Karpas-422 (cell line): Measurements from ENCODE around the gene KRT79. TPM values are rescaled to one million over a fixed set of nuclear protein-coding genes. Genes with fewer than 3 reads are reported as not detected.

Experiments used
- DNase-seq: peaks from one replicate; pipeline ENCODE4 v3.0.0-alpha.2; 2015
- H2AFZ ChIP-seq: fragments of 200-600 bp; sonication (generic); 2 replicates; pipeline ENCODE4 v1.6.1; 2014; ENCODE audit warnings: antibody characterized with exemption, low read length, mixed read lengths
- H3K27ac ChIP-seq: fragments of 200-600 bp; sonication (generic); 2 replicates; pipeline ENCODE4 v1.5.1; 2014; ENCODE audit warnings: mild to moderate bottlenecking, low read length, moderate library complexity
- H3K27me3 ChIP-seq: fragments of 200-600 bp; sonication (generic); 2 replicates; pipeline ENCODE4 v1.6.1; 2014; ENCODE audit warnings: low read length, mixed read lengths
- H3K36me3 ChIP-seq: fragments of 200-600 bp; sonication (generic); 2 replicates; pipeline ENCODE4 v1.6.1; 2014; ENCODE audit warnings: low read length, mixed read lengths; ENCODE audit not compliant: insufficient read depth
- H3K4me1 ChIP-seq: fragments of 200-600 bp; sonication (generic); 2 replicates; pipeline ENCODE4 v1.6.1; 2014; ENCODE audit warnings: mild to moderate bottlenecking, low read length, mixed read lengths
- H3K4me2 ChIP-seq: fragments of 200-600 bp; sonication (generic); 2 replicates; pipeline ENCODE4 v1.6.1; 2014; ENCODE audit warnings: low read length, low read depth, mild to moderate bottlenecking; ENCODE audit not compliant: poor library complexity, severe bottlenecking
- H3K4me3 ChIP-seq: fragments of 200-600 bp; sonication (generic); 2 replicates; pipeline ENCODE4 v1.5.1; 2014; ENCODE audit warnings: mild to moderate bottlenecking, antibody characterized with exemption, low read length, mixed read lengths
- H3K79me2 ChIP-seq: fragments of 200-600 bp; sonication (generic); 2 replicates; pipeline ENCODE4 v1.6.1; 2014; ENCODE audit warnings: mild to moderate bottlenecking, low read length, mixed read lengths
- H3K9ac ChIP-seq: fragments of 200-600 bp; sonication (generic); 2 replicates; pipeline ENCODE4 v1.6.0; 2014; ENCODE audit warnings: low read length
- H3K9me2 ChIP-seq: fragments of 200-600 bp; sonication (generic), shearing (Covaris generic); replicated peaks from 2 replicates; pipeline ENCODE4 v1.6.0; 2014; ENCODE audit warnings: mild to moderate bottlenecking, low read length, moderate library complexity; ENCODE audit not compliant: insufficient read depth
- H3K9me3 ChIP-seq: fragments of 300-700, 200-600 bp; sonication (generic); 2 replicates; pipeline ENCODE4 v1.6.1; 2014; ENCODE audit warnings: low read length, mixed read lengths
- H4K20me1 ChIP-seq: fragments of 200-600 bp; sonication (generic); 2 replicates; pipeline ENCODE4 v1.6.1; 2014; ENCODE audit warnings: mild to moderate bottlenecking, antibody characterized with exemption, low read length, low read depth; ENCODE audit not compliant: insufficient read depth
- total RNA-seq: library from RNA; depleted of rRNA; stranded (reverse); fragments of >200 nt; shearing (Covaris generic); gene quantifications from 2 replicates; pipeline ENCODE4 v1.2.3, GENCODE V29; 2014; ENCODE audit warnings: low replicate concordance

Gene KRT79
- total RNA-seq, 1 experiment from 2014 or later = not detected

- peaks cover 11% of the 10 kb centered on the region for H3K4me1 ChIP-seq
- H3K9me2 ChIP-seq = no peaks in the 10 kb centered on the region
- DNase-seq = no peak
- no peaks in the 10 kb centered on the region for H3K79me2 ChIP-seq
- H2AFZ ChIP-seq = no peak overlapping the region
- no peak overlapping the region for H3K4me2 ChIP-seq
- H3K36me3 ChIP-seq = no peaks in the 10 kb centered on the region
- no peak overlapping the region for H3K9ac ChIP-seq
- H3K27ac ChIP-seq = no peak overlapping the region
- no peaks in the 10 kb centered on the region for H3K9me3 ChIP-seq
- no peaks in the 10 kb centered on the region for H4K20me1 ChIP-seq
- no peaks in the 10 kb centered on the region for H3K27me3 ChIP-seq
- no peak overlapping the region for H3K4me3 ChIP-seq
Measured at GRCh38 chr12:52815161-52815560, 18.9 kb downstream of the KRT79 start.

DNA sequence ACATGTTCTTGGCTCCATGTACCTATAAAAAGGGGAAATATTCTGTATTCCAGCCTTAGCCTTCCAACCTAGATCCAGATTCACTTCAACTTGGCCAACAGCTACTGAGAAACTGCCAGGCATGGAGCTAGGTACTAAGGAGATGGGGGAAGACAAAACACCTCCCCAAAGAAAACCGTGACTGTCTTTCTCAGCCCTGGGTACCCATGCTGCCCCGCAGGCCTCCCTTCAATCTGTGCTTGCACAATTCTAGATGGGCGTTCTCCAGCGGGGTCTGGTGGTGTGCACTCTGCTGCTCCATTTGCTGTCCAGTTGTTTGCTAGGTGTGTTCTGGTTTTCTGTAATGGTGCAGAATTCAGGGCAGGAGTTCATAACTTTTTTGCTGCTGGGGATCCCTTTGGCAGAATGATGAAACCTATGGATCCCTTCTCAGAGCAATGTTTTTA is 19.4 kb downstream of the KRT79 start:
- Histone ChIP-seq H3K4me3 (no peak overlapping the region), H3K9me3 (no peaks in the 10 kb centered on the region), H3K4me2 (no peak overlapping the region), H3K27ac (no peak overlapping the region), H3K79me2 (no peaks in the 10 kb centered on the region), H3K9me2 (no peaks in the 10 kb centered on the region), H3K9ac (no peak overlapping the region), H3K4me1 (peaks cover 11% of the 10 kb centered on the region), H3K27me3 (no peaks in the 10 kb centered on the region), H4K20me1 (no peaks in the 10 kb centered on the region), H3K36me3 (no peaks in the 10 kb centered on the region), H2AFZ (no peak overlapping the region)
- no peak for DNase-seq

- H3K27me3 ChIP-seq = no peaks in the 10 kb centered on the region
- DNase-seq = no peak
- H2AFZ ChIP-seq = no peak within 1 kb of the TSS
- no peaks in the 10 kb centered on the region for H3K79me2 ChIP-seq
- no peaks in the 10 kb centered on the region for H3K9me3 ChIP-seq
- no peak within 1 kb of the TSS for H3K4me3 ChIP-seq
- H4K20me1 ChIP-seq = no peaks in the 10 kb centered on the region
- no peak within 1 kb of the TSS for H3K4me2 ChIP-seq
- H3K9me2 ChIP-seq = no peaks in the 10 kb centered on the region
- H3K4me1 ChIP-seq = peaks cover 11% of the 10 kb centered on the region
- H3K27ac ChIP-seq = no peak within 1 kb of the TSS
- H3K9ac ChIP-seq = no peak within 1 kb of the TSS
- no peaks in the 10 kb centered on the region for H3K36me3 ChIP-seq
Measured at GRCh38 chr12:52813885-52814709, 20.0 kb downstream of the KRT79 start, which contains the start of gene KRT4. Gene KRT4, minus strand, starts transcription at chr12:52814116. Its CDS starts 58 bp downstream, at chr12:52814058.

- Histone ChIP-seq H3K27me3 (no peaks in the 10 kb centered on the region), H3K36me3 (no peaks in the 10 kb centered on the region), H3K9me3 (no peaks in the 10 kb centered on the region), H3K4me3 (no peak overlapping the region), H2AFZ (no peak overlapping the region), H3K79me2 (no peaks in the 10 kb centered on the region), H3K27ac (no peak overlapping the region), H3K9ac (no peak overlapping the region), H3K9me2 (no peaks in the 10 kb centered on the region), H3K4me2 (no peak overlapping the region), H4K20me1 (no peaks in the 10 kb centered on the region), H3K4me1 (peaks cover 11% of the 10 kb centered on the region)
- no peak for DNase-seq
Measured at GRCh38 chr12:52813203-52813819, 20.8 kb downstream of the KRT79 start.

DNA sequence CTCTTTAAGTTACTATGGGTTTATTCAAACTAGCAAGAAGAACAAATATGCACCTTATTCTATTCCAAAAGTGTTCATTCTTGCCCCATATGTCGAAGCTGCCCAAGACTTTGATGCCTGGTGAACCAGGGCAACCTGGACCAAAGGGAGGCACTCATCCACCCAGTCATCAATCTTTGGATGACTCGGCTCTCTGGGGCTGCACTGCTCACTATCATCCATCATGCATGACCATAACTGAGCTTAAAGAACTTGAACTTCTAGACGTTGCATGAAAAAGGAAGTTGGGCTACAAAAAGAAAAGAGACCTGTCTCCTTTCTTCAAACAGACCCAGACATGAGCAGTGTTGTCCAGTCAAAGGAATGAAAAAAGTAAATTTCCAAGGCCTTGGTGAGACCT is 21.4 kb downstream of the KRT79 start:
- no peaks in the 10 kb centered on the region for H3K9me2 ChIP-seq
- peak; percentile 59 for DNase-seq
- no peak overlapping the region for H3K27ac ChIP-seq

GRCh38 chr12:52812073-52812400 is 22.1 kb downstream of the KRT79 start:
- no peak overlapping the region for H2AFZ ChIP-seq
- no peaks in the 10 kb centered on the region for H3K9me3 ChIP-seq
- H3K79me2 ChIP-seq = no peaks in the 10 kb centered on the region
- peaks cover 11% of the 10 kb centered on the region for H3K4me1 ChIP-seq
- H3K9me2 ChIP-seq = no peaks in the 10 kb centered on the region
- no peak overlapping the region for H3K27ac ChIP-seq
- H3K27me3 ChIP-seq = no peaks in the 10 kb centered on the region
- no peak for DNase-seq
- H3K4me2 ChIP-seq = no peak overlapping the region
- H3K4me3 ChIP-seq = no peak overlapping the region
- H4K20me1 ChIP-seq = no peaks in the 10 kb centered on the region
- H3K9ac ChIP-seq = no peak overlapping the region
- no peaks in the 10 kb centered on the region for H3K36me3 ChIP-seq

More for the DNA sequence above, 21.4 kb downstream of the KRT79 start:
- Histone ChIP-seq H3K9me3 (no peaks in the 10 kb centered on the region), H3K4me3 (no peak overlapping the region), H4K20me1 (no peaks in the 10 kb centered on the region), H3K27me3 (no peaks in the 10 kb centered on the region), H3K4me2 (no peak overlapping the region), H3K79me2 (no peaks in the 10 kb centered on the region), H2AFZ (no peak overlapping the region), H3K9ac (no peak overlapping the region), H3K4me1 (peaks cover 11% of the 10 kb centered on the region), H3K36me3 (no peaks in the 10 kb centered on the region)

DNA sequence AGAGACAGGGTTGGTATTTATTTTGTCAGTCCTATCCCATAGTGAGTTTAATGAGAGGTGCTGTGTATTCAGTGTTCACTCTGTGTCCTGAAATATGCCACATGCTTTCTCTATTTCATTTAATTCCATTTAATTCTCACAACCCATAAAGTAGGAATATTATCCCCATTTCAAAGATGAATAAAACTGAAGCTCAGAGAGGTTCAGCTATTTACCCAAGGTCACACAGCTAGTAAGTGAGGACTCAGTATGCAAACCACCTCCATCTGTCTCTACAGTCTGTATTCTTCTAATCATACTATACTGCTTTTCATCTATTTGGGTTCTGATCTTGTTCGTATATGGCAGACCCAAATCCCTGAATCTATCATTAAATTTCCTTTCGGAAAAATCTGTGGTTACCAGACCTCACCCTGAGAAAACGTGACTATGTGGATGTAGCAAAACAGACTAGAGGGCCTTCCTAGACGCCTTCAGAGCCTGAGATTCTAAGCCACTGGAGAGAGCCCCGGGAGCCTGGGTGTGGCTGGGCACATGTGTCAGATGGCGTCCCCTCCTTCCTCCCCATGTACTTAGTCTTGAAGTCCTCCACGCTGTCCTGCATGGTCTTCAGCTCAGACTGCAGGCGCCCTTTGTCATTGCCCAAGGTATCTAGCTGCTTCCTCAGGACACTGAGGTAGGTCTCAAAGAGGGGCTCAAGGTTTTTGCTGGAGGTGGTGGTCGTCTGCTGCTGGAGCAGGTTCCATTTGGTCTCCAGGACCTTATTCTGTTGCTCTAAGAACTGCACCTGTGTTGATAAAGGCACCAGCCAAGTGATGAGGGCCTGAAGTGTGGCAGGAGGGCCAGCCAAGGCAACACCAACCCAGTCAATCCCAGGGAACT is 22.7 kb downstream of the KRT79 start:
- no peak overlapping the region for H3K27ac ChIP-seq
- H3K27me3 ChIP-seq = no peaks in the 10 kb centered on the region
- H3K4me1 ChIP-seq = peaks cover 11% of the 10 kb centered on the region
- no peaks in the 10 kb centered on the region for H4K20me1 ChIP-seq
- no peak overlapping the region for H3K9ac ChIP-seq
- no peaks in the 10 kb centered on the region for H3K79me2 ChIP-seq
- H2AFZ ChIP-seq = no peak overlapping the region
- no peaks in the 10 kb centered on the region for H3K9me3 ChIP-seq
- H3K9me2 ChIP-seq = no peaks in the 10 kb centered on the region
- no peaks in the 10 kb centered on the region for H3K36me3 ChIP-seq
- DNase-seq = no peak
- H3K4me2 ChIP-seq = no peak overlapping the region
- H3K4me3 ChIP-seq = no peak overlapping the region

DNA sequence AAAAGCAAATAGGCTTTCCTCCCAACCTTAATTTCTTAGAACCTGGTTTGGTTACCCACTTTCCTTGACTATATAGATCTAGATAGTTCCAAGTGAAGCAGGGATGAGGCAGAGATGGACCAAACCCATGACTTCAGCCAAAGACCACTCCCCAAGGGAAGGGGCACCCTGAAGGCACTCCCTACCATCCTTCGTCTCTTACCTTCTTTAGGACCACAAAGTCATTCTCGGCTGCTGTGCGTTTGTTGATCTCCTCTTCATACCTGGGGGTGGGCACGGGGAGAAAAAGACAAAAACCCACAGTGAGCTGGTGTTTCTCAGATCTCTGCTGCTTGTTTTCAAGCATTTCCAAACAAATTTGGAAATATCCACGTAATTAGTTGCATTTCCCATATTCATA is 23.6 kb downstream of the KRT79 start:
- H3K9me2 ChIP-seq = no peaks in the 10 kb centered on the region
- H3K27ac ChIP-seq = no peak overlapping the region
- no peak overlapping the region for H3K4me2 ChIP-seq
- no peak overlapping the region for H2AFZ ChIP-seq
- peaks cover 11% of the 10 kb centered on the region for H3K4me1 ChIP-seq
- no peak overlapping the region for H3K9ac ChIP-seq
- no peaks in the 10 kb centered on the region for H3K9me3 ChIP-seq
- no peaks in the 10 kb centered on the region for H3K27me3 ChIP-seq
- no peak for DNase-seq
- H4K20me1 ChIP-seq = no peaks in the 10 kb centered on the region; the same call in 1 of the 2 replicates
- no peaks in the 10 kb centered on the region for H3K79me2 ChIP-seq
- no peak overlapping the region for H3K4me3 ChIP-seq
- no peaks in the 10 kb centered on the region for H3K36me3 ChIP-seq
